ENCODE measurements around the gene PAX2. TPM values are rescaled to one million over a fixed set of nuclear protein-coding genes. Genes with fewer than 3 reads are reported as not detected.

The PAX2 gene
- total RNA-seq, 2 experiments from 2014 or later, result not detected

GRCh38 chr10:100729862-100730724, 15.3 kb upstream of the PAX2 start:
- POLR2A ChIA-PET, result no interaction called here
- H3K27ac Mint-ChIP-seq, result no peak overlapping the region

GRCh38 chr10:100730725-100731406, 14.5 kb upstream of the PAX2 start:
- no peaks in the 10 kb centered on the region for H3K36me3 Mint-ChIP-seq (ENCODE audit: low read depth)
- peak overlapping the region; percentile 37 for H3K4me3 Mint-ChIP-seq
- H3K27ac Mint-ChIP-seq, result no peak overlapping the region
- DNase-seq, result peak; percentile 44
- H3K27me3 Mint-ChIP-seq, result peaks cover 90% of the 10 kb centered on the region
- POLR2A ChIA-PET, result no interaction called here
- CTCF ChIA-PET, result no interaction called here
- no peaks in the 10 kb centered on the region for H3K9me3 Mint-ChIP-seq
- peaks cover 24% of the 10 kb centered on the region for H3K4me1 Mint-ChIP-seq

More at GRCh38 chr10:100729862-100730724, 15.3 kb upstream of the PAX2 start:
- Mint-ChIP-seq H3K27me3 (peaks cover 92% of the 10 kb centered on the region), H3K4me3 (peak overlapping the region; percentile 50), H3K36me3 (ENCODE audit: low read depth) (no peaks in the 10 kb centered on the region), H3K4me1 (peaks cover 23% of the 10 kb centered on the region), H3K9me3 (no peaks in the 10 kb centered on the region)
- no peak for DNase-seq
- CTCF ChIA-PET, result interaction anchor here (1.6 kb wide), 1 partner anchor 13 kb away, joined by 8 read pairs; no protein-coding TSS in a partner anchor

GRCh38 chr10:100731407-100732240, 13.8 kb upstream of the PAX2 start:
- peaks cover 90% of the 10 kb centered on the region for H3K27me3 Mint-ChIP-seq
- no peak overlapping the region for H3K27ac Mint-ChIP-seq
- peak overlapping the region; percentile 37 for H3K4me3 Mint-ChIP-seq
- peaks cover 25% of the 10 kb centered on the region for H3K4me1 Mint-ChIP-seq
- ChIA-PET CTCF (no interaction called here), POLR2A (no interaction called here)
- no peak for DNase-seq
- H3K9me3 Mint-ChIP-seq, result no peaks in the 10 kb centered on the region
- H3K36me3 Mint-ChIP-seq (ENCODE audit: low read depth), result no peaks in the 10 kb centered on the region

GRCh38 chr10:100732241-100732596, 13.2 kb upstream of the PAX2 start:
- H3K4me1 Mint-ChIP-seq, result peaks cover 29% of the 10 kb centered on the region
- H3K9me3 Mint-ChIP-seq, result no peaks in the 10 kb centered on the region
- CTCF ChIA-PET, result no interaction called here
- H3K27me3 Mint-ChIP-seq, result peaks cover 93% of the 10 kb centered on the region
- H3K4me3 Mint-ChIP-seq, result no peak overlapping the region
- POLR2A ChIA-PET, result no interaction called here
- H3K36me3 Mint-ChIP-seq (ENCODE audit: low read depth), result no peaks in the 10 kb centered on the region
- H3K27ac Mint-ChIP-seq, result no peak overlapping the region
- no peak for DNase-seq

GRCh38 chr10:100733329-100733728, 12.1 kb upstream of the PAX2 start:
- H3K4me1 Mint-ChIP-seq, result peaks cover 39% of the 10 kb centered on the region
- H3K4me3 Mint-ChIP-seq, result no peak overlapping the region
- no peak overlapping the region for H3K27ac Mint-ChIP-seq
- peaks cover 93% of the 10 kb centered on the region for H3K27me3 Mint-ChIP-seq
- CTCF ChIA-PET, result interaction anchor here (2.6 kb wide), 1 partner anchor 10 kb away, joined by 10 read pairs; no protein-coding TSS in a partner anchor
- POLR2A ChIA-PET, result no interaction called here
- H3K9me3 Mint-ChIP-seq, result no peaks in the 10 kb centered on the region
- no peaks in the 10 kb centered on the region for H3K36me3 Mint-ChIP-seq (ENCODE audit: low read depth)
- DNase-seq, result no peak

- Mint-ChIP-seq H3K27me3 (peaks cover 91% of the 10 kb centered on the region), H3K4me3 (no peak overlapping the region), H3K4me1 (peaks cover 38% of the 10 kb centered on the region), H3K9me3 (no peaks in the 10 kb centered on the region), H3K36me3 (ENCODE audit: low read depth) (no peaks in the 10 kb centered on the region), H3K27ac (no peak overlapping the region)
- ChIA-PET POLR2A (no interaction called here), CTCF (interaction anchor here (2.6 kb wide), 1 partner anchor 9 kb away, joined by 10 read pairs; no protein-coding TSS in a partner anchor)
- DNase-seq, result no peak
Observed at GRCh38 chr10:100734295-100735086, 10.9 kb upstream of the PAX2 start.

GRCh38 chr10:100735087-100735336, 10.4 kb upstream of the PAX2 start:
- no peaks in the 10 kb centered on the region for H3K9me3 Mint-ChIP-seq
- ChIA-PET CTCF (interaction anchor here (2.6 kb wide), 1 partner anchor 9 kb away, joined by 10 read pairs; no protein-coding TSS in a partner anchor), POLR2A (no interaction called here)
- H3K4me1 Mint-ChIP-seq, result peaks cover 37% of the 10 kb centered on the region
- H3K27me3 Mint-ChIP-seq, result peaks cover 93% of the 10 kb centered on the region
- no peak overlapping the region for H3K27ac Mint-ChIP-seq
- no peak for DNase-seq
- H3K4me3 Mint-ChIP-seq, result no peak overlapping the region
- no peaks in the 10 kb centered on the region for H3K36me3 Mint-ChIP-seq (ENCODE audit: low read depth)

GRCh38 chr10:100735337-100736143, 9.8 kb upstream of the PAX2 start:
- CTCF ChIA-PET, result no interaction called here
- Mint-ChIP-seq H3K36me3 (ENCODE audit: low read depth) (no peaks in the 10 kb centered on the region), H3K4me1 (peaks cover 33% of the 10 kb centered on the region), H3K27me3 (peaks cover 93% of the 10 kb centered on the region), H3K4me3 (no peak overlapping the region), H3K9me3 (no peaks in the 10 kb centered on the region), H3K27ac (no peak overlapping the region)
- no peak for DNase-seq
- POLR2A ChIA-PET, result no interaction called here

GRCh38 chr10:100736144-100736808, 9.1 kb upstream of the PAX2 start:
- Mint-ChIP-seq H3K4me1 (peaks cover 30% of the 10 kb centered on the region), H3K4me3 (no peak overlapping the region), H3K36me3 (ENCODE audit: low read depth) (no peaks in the 10 kb centered on the region), H3K27me3 (peaks cover 95% of the 10 kb centered on the region), H3K9me3 (no peaks in the 10 kb centered on the region), H3K27ac (no peak overlapping the region)
- no peak for DNase-seq
- ChIA-PET CTCF (no interaction called here), POLR2A (no interaction called here)

GRCh38 chr10:100736809-100737354, 8.5 kb upstream of the PAX2 start:
- Mint-ChIP-seq H3K27ac (no peak overlapping the region), H3K4me1 (peaks cover 25% of the 10 kb centered on the region), H3K4me3 (peak overlapping the region; percentile 39), H3K27me3 (peaks cover 93% of the 10 kb centered on the region), H3K36me3 (ENCODE audit: low read depth) (no peaks in the 10 kb centered on the region), H3K9me3 (no peaks in the 10 kb centered on the region)
- ChIA-PET CTCF (no interaction called here), POLR2A (no interaction called here)
- DNase-seq, result no peak

GRCh38 chr10:100737355-100738054, 7.9 kb upstream of the PAX2 start:
- Mint-ChIP-seq H3K9me3 (no peaks in the 10 kb centered on the region), H3K4me1 (peaks cover 25% of the 10 kb centered on the region), H3K36me3 (ENCODE audit: low read depth) (no peaks in the 10 kb centered on the region), H3K27ac (no peak overlapping the region), H3K4me3 (peak overlapping the region; percentile 62), H3K27me3 (peaks cover 93% of the 10 kb centered on the region)
- CTCF ChIA-PET, result no interaction called here
- POLR2A ChIA-PET, result no interaction called here
- DNase-seq, result peak; percentile 23

Measured in activated CD4-positive, alpha-beta T cell treated with anti-CD3 and anti-CD28 coated beads, Interleukin-2, amount 10 ng/mL, durations not matched to agents 7 days and 5 days (primary cell).